ENCODE measurements around the gene PRORP. TPM values are rescaled to one million over a fixed set of nuclear protein-coding genes. Genes with fewer than 3 reads are reported as not detected.

Gene PRORP
- total and polyA plus RNA-seq, 2 experiments from 2014 or later, result 29.3 to 33.0 TPM

GRCh38 chr14:35159742-35160409, 37.5 kb downstream of the PRORP start:
- Histone ChIP-seq H3K36me3 (no peaks in the 10 kb centered on the region), H3K27me3 (no peaks in the 10 kb centered on the region), H3K4me1 (ENCODE audit: low read depth) (no peaks in the 10 kb centered on the region), H3K27ac (no peak overlapping the region), H3K4me3 (no peak overlapping the region), H3K9me3 (ENCODE audit: low read depth) (no peaks in the 10 kb centered on the region)
- TF ChIP-seq, protein P1, sequence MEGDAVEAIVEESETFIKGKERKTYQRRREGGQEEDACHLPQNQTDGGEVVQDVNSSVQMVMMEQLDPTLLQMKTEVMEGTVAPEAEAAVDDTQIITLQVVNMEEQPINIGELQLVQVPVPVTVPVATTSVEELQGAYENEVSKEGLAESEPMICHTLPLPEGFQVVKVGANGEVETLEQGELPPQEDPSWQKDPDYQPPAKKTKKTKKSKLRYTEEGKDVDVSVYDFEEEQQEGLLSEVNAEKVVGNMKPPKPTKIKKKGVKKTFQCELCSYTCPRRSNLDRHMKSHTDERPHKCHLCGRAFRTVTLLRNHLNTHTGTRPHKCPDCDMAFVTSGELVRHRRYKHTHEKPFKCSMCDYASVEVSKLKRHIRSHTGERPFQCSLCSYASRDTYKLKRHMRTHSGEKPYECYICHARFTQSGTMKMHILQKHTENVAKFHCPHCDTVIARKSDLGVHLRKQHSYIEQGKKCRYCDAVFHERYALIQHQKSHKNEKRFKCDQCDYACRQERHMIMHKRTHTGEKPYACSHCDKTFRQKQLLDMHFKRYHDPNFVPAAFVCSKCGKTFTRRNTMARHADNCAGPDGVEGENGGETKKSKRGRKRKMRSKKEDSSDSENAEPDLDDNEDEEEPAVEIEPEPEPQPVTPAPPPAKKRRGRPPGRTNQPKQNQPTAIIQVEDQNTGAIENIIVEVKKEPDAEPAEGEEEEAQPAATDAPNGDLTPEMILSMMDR (IDR thresholded peaks at IDR 0.05; ENCODE audit: low read depth, low read length), result no peak
- peak in 1 of 2 donors; percentile 84 for DNase-seq (ENCODE audit: low read depth in 1 of 2, low spot score in 1 of 2)

GRCh38 chr14:35161231-35161630, 38.9 kb downstream of the PRORP start:
- Histone ChIP-seq H3K36me3 (no peaks in the 10 kb centered on the region), H3K4me1 (ENCODE audit: low read depth) (no peaks in the 10 kb centered on the region), H3K27me3 (no peaks in the 10 kb centered on the region), H3K9me3 (ENCODE audit: low read depth) (no peaks in the 10 kb centered on the region), H3K27ac (no peak overlapping the region), H3K4me3 (no peak overlapping the region)
- DNase-seq (ENCODE audit: low read depth in 1 of 2, low spot score in 1 of 2), result peak in 1 of 2 donors; percentile 11
- TF ChIP-seq, protein P1 (IDR thresholded peaks at IDR 0.05; ENCODE audit: low read depth, low read length), result no peak

- no peaks in the 10 kb centered on the region for H3K27me3 ChIP-seq
- H3K27ac ChIP-seq, result no peak overlapping the region
- no peaks in the 10 kb centered on the region for H3K36me3 ChIP-seq
- DNase-seq (ENCODE audit: low read depth in 1 of 2, low spot score in 1 of 2), result no peak
- TF ChIP-seq, protein P1 (IDR thresholded peaks at IDR 0.05; ENCODE audit: low read depth, low read length), result no peak
- no peaks in the 10 kb centered on the region for H3K4me1 ChIP-seq (ENCODE audit: low read depth)
- no peak overlapping the region for H3K4me3 ChIP-seq
- no peaks in the 10 kb centered on the region for H3K9me3 ChIP-seq (ENCODE audit: low read depth)
Measured at GRCh38 chr14:35163384-35163783, 41.0 kb downstream of the PRORP start.

GRCh38 chr14:35164849-35165248, 42.5 kb downstream of the PRORP start:
- Histone ChIP-seq H3K4me1 (ENCODE audit: low read depth) (no peaks in the 10 kb centered on the region), H3K27ac (no peak overlapping the region), H3K36me3 (no peaks in the 10 kb centered on the region), H3K27me3 (no peaks in the 10 kb centered on the region), H3K9me3 (ENCODE audit: low read depth) (no peaks in the 10 kb centered on the region), H3K4me3 (no peak overlapping the region)
- TF ChIP-seq, protein P1 (IDR thresholded peaks at IDR 0.05; ENCODE audit: low read depth, low read length), result no peak
- DNase-seq (ENCODE audit: low read depth in 1 of 2, low spot score in 1 of 2), result no peak

DNA sequence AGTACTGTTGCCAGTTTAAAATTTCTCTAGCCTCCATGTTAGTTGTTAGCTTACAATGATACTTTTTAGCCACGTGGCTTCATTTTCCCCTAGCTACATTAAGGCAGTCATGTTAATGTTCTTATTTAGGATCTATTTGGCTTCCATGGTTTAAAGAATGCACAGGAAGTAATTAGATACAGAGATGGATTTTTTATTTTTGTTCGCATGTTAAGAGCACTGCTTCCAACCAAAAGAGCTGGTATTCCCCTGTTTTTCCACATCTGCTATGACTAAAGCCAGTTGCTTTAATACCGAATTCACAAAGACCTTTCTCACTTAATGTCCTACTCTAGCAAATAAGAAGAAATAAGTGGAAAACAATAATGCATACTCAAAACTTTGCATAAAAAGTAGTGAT, 45.1 kb downstream of the PRORP start:
- no peaks in the 10 kb centered on the region for H3K36me3 ChIP-seq
- H3K27me3 ChIP-seq, result no peaks in the 10 kb centered on the region
- TF ChIP-seq, protein P1 (IDR thresholded peaks at IDR 0.05; ENCODE audit: low read depth, low read length), result no peak

More for the DNA sequence above, 45.1 kb downstream of the PRORP start:
- no peak for DNase-seq (ENCODE audit: low read depth in 1 of 2, low spot score in 1 of 2)
- Histone ChIP-seq H3K9me3 (ENCODE audit: low read depth) (no peaks in the 10 kb centered on the region), H3K27ac (no peak overlapping the region), H3K4me3 (no peak overlapping the region), H3K4me1 (ENCODE audit: low read depth) (no peaks in the 10 kb centered on the region)

Other genes with a start within 250 kb of the PRORP start
- gene BAZ1A, start 247.2 kb upstream of the PRORP start, total RNA-seq, result 5.2 and 11.1 TPM in 2 replicates
- 7.2 and 10.7 TPM in 2 replicates for gene BAZ1A, start 247.2 kb upstream of the PRORP start, polyA plus RNA-seq
- gene SRP54, start 139.6 kb upstream of the PRORP start, total RNA-seq, result 49.3 and 64.2 TPM in 2 replicates
- gene SRP54, start 139.6 kb upstream of the PRORP start, polyA plus RNA-seq, result 68.1 and 91.6 TPM in 2 replicates
- 25.4 and 30.1 TPM in 2 replicates for gene FAM177A1, start 76.3 kb upstream of the PRORP start, total RNA-seq
- 47.3 and 50.1 TPM in 2 replicates for gene FAM177A1, start 76.3 kb upstream of the PRORP start, polyA plus RNA-seq
- gene PPP2R3C, start 562 bp upstream of the PRORP start, total RNA-seq, result 5.8 and 12.5 TPM in 2 replicates
- 22.0 and 35.3 TPM in 2 replicates for gene PPP2R3C, start 562 bp upstream of the PRORP start, polyA plus RNA-seq
- gene PSMA6, start 169.8 kb downstream of the PRORP start, total RNA-seq, result 143 and 221 TPM in 2 replicates
- 296 and 352 TPM in 2 replicates for gene PSMA6, start 169.8 kb downstream of the PRORP start, polyA plus RNA-seq

All from cardiac muscle cell (in vitro differentiated cells and primary cell).